GM18526 (cell line): Measurements from ENCODE around the gene TTC34.

ENCODE experiments used
- POLR2A ChIP-seq: IDR thresholded peaks from 3 replicates; pipeline ENCODE4 v1.6.1; 2011; ENCODE audit not compliant: insufficient read length; ENCODE audit errors: extremely low read depth

TTC34 gene

GRCh38 chr1:2821373-2821955 is 20.0 kb upstream of the TTC34 start:
- TF ChIP-seq POLR2A = no peak

- no peak for TF ChIP-seq POLR2A
Measured at GRCh38 chr1:2820731-2821372, 19.4 kb upstream of the TTC34 start.

- TF ChIP-seq POLR2A = no peak
Measured at GRCh38 chr1:2819831-2820730, 18.6 kb upstream of the TTC34 start.

- no peak for TF ChIP-seq POLR2A
Measured at GRCh38 chr1:2819429-2819828, 17.9 kb upstream of the TTC34 start.

- no peak for TF ChIP-seq POLR2A
Measured at GRCh38 chr1:2817784-2818564, 16.5 kb upstream of the TTC34 start.

GRCh38 chr1:2816786-2817185 is 15.3 kb upstream of the TTC34 start:
- no peak for TF ChIP-seq POLR2A

GRCh38 chr1:2815551-2815950 is 14.1 kb upstream of the TTC34 start:
- no peak for TF ChIP-seq POLR2A

- TF ChIP-seq POLR2A = no peak
Measured at GRCh38 chr1:2814511-2815075, 13.1 kb upstream of the TTC34 start.

GRCh38 chr1:2812939-2813653 is 11.6 kb upstream of the TTC34 start:
- no peak for TF ChIP-seq POLR2A

GRCh38 chr1:2812136-2812535 is 10.6 kb upstream of the TTC34 start:
- TF ChIP-seq POLR2A = no peak

- no peak for TF ChIP-seq POLR2A
Measured at GRCh38 chr1:2811533-2811918, 10.0 kb upstream of the TTC34 start.

- no peak for TF ChIP-seq POLR2A
Measured at GRCh38 chr1:2810899-2811532, 9.5 kb upstream of the TTC34 start.

- no peak for TF ChIP-seq POLR2A
Measured at GRCh38 chr1:2810281-2810680, 8.8 kb upstream of the TTC34 start.

- TF ChIP-seq POLR2A = no peak
Measured at GRCh38 chr1:2809656-2810055, 8.2 kb upstream of the TTC34 start.
